Body of pancreas (tissue), 4 donors: Measurements from ENCODE around the gene CHCHD6.

Source experiments
- CTCF ChIP-seq, 7 experiments: fragments of 450-650 bp in 4 of 7; fragments of 200-600 bp in 3 of 7; sonication (generic) in 3 of 7; IDR thresholded peaks; one replicate each; pipeline ENCODE4 v1.5.1; 2016 to 2019; ENCODE audit warnings: antibody characterized with exemption in 7 of 7
- POLR2A ChIP-seq, 3 donors: fragments of 450-650 bp; IDR thresholded peaks; one replicate each; pipeline ENCODE4 v1.6.1; 2016; ENCODE audit warnings: antibody characterized with exemption in 3 of 3, mild to moderate bottlenecking in 2 of 3

GRCh38 chr3:126850370-126851085, 146.5 kb downstream of the CHCHD6 start:
- TF ChIP-seq CTCF (IDR thresholded peaks at IDR 0.05) = peak in 1 of 7 experiments; percentile 3
- no peak for TF ChIP-seq POLR2A (IDR thresholded peaks at IDR 0.05)
